Stromal cell of bone marrow (primary cell): Measurements from ENCODE around the gene MOAP1.
"Not testable (repeated sequence)": the region's sequence is repeated elsewhere in the genome, so short reads cannot be mapped to it uniquely, and the experiment has no call there.

Experiments
- DNase-seq: peaks from one replicate; pipeline ENCODE4 v3.0.0-alpha.2; 2012; ENCODE audit warnings: low read depth

Gene MOAP1, protein sequence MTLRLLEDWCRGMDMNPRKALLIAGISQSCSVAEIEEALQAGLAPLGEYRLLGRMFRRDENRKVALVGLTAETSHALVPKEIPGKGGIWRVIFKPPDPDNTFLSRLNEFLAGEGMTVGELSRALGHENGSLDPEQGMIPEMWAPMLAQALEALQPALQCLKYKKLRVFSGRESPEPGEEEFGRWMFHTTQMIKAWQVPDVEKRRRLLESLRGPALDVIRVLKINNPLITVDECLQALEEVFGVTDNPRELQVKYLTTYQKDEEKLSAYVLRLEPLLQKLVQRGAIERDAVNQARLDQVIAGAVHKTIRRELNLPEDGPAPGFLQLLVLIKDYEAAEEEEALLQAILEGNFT

GRCh38 chr14:93184391-93185348 lies at the start of gene MOAP1, which contains the start of gene LYSET:
Gene MOAP1 (minus strand): TSS chr14:93184897. CDS start chr14:93184242, 655 bp downstream.
Gene LYSET (plus strand): TSS chr14:93185317. CDS start chr14:93185406, 89 bp downstream.
- peak; percentile 64 for DNase-seq

DNA sequence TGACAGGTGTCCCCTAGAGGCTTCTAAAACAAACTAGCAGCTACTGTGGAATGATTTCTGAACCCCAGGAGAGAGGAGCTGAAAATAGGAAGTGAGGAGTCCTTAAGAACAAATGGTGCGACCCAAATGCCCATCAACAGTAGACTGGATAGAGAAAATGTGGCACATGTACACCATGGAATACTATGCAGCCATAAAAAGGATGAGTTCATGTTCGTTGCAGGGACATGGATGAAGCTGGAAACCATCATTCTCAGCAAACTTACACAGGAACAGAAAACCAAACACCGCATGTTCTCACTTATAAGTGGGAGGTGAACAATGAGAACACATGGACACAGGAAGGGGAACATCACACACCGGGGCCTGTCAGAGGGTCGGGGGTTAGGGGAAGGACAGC lies 48.4 kb upstream of the MOAP1 start:
- DNase-seq, result not testable (repeated sequence)

DNA sequence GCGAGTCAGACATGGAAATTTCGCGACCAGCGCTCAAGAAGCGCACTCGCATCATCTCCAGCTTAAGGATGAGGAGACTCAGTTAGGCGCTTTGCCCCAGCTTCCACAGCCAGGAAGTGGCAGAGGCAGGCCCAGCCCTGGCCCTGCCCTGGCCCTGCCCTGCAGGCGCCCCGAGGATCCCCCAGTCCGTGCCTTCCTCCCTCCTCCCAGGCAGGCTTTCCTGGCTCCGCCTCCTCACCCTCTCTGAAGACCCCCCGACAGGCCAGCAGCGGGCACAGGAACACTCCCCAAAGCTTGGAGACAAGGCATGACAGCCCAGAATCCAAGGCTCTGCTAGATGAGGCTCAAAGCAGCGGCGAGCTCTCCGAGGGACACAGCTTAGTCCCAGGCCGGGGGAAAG lies 47.5 kb upstream of the MOAP1 start:
- no peak for DNase-seq

DNA sequence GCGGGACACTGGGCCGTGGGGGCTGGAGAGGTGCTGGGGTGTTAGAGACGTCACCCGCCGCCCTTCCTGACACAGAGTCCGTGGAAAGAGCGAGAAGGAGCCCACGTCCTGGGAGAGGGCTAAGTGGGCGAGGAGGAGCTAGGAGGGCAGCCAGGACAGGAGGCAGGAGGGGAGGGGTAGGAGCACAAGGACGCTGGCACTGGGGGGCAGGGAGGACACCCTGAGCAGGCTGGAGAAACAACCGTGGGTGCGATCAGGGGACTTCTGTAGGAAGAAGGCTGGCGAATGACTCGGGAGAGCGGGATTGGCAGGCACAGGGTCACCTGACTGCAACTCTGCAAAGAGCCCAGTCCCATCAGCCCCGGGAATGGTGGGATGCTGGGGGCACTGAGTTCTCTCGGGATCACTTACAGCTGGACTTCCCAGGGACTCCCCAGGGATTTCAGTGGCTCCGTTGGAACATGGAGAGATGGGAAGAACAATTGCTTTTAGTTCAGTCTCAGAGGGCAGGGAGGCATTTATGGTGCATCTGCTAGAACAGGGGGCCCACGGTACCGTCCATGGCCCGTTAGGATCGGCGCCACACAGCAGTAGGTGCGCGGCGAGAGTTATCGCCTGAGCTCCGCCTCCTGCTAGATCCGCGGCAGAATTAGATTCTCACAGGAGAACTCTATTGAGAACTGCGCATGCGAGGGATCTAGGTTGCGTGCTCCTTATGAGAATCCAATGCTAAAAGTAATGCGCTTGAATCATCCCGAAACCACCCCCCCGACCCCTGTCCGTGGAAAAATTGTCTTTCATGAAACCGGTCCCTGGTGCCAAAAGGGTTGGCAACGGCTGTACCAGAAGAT lies 46.7 kb upstream of the MOAP1 start:
- DNase-seq, result no peak

GRCh38 chr14:93230539-93230938 lies 45.8 kb upstream of the MOAP1 start:
- no peak for DNase-seq

DNA sequence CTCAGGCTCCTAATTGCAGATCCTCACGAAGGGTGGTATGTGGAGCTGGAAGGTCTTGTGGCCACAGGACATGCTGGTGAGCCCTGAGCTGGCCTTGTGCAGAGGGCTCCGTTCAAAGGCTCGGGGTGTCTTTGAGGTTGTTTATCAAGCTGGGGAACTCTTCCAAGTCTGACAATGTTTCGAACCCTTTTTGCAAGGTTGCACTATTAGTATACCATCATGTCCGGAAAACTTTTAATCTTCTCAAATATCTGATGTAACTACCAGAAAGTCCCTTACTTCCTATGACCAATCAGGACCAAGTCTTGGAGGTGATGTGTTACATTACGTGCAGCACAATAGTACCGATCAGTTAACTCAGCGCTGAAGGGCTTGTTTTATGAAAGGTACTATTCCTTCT lies 43.9 kb upstream of the MOAP1 start:
- DNase-seq, result no peak

DNA sequence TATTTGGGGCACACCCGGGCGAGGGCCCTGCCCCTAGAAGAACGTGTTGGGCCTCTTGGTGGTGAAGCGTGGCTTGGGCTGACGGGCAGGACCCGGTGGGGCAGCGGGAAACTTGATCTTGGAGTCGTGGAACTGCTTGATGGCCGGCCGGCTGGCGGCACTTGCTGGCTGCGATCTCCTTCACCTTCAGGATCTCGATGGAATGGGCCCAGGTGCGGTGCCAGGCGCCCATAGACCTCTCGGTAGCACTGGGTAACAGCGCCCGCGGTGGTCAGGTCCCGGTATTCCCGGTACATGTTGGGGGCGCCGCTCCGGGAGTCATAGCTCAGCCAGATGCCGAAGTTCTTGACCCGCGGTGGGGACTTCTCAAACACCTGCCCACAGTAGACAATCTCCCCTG lies 38.9 kb upstream of the MOAP1 start:
- DNase-seq, result no peak

DNA sequence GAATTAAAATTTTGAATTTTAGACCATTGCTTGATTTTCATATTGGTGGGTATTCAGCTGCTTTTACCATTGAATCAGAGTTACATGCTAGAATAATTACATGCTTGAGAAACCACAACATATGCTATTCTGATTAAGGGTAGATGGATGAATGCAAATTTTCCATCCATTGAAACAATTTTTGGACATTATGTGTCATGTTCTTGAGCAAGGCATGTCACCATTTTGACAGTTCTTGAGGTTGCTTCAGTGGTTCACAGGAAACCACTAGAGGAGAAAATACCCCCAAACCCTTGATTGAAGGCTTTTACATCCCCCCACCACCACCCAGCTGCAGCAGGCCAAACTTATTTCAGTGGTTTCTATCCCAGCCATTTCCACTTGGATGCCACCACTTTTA lies 35.8 kb upstream of the MOAP1 start:
- no peak for DNase-seq

DNA sequence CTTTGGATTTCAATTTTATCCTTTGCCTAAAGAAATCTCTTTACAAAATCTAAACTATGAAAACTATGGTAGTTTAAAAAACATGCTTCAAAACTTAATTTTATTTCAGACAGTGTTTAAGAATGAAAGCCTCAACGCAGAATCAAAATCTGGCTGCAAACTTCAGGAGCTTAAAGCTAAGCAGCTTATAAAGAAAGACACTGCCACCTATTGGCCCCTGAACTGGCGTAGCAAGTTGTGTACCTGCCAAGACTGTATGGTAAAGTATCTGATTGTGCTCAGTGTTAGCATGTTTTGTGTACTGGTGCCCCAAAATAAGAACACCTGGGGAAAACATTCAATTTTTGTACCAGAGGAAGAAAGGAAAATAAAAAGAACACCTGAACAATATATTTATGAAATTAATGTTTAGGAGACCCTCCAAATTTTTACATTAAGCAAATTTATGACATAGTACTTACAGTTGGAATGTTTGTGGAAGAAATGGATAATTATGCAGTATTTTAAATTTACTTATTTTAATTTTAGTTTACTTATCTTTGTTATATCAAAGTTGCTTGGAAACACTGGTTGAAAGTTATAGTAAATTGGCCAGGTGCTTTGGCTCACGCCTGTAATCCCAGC lies 34.5 kb upstream of the MOAP1 start:
- DNase-seq, result no peak

DNA sequence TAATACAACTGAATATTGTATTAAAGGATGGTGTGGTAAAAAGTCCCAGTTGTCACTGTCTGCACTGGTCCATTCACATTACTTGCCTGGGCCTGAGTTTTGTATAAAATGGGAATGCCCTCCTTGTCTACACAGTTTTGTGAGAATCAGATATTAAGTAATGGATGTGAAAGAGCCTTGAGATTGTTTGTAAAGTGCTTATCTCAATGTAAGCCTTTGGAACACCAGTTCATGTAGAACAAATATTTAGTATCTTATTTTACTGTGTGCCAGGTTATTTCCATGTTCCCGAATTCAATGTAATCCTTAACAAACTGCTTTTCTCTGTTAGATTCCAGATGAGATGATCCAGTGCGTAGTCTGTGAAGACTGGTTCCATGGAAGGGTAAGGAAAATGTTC lies 29.9 kb upstream of the MOAP1 start:
- no peak for DNase-seq

DNA sequence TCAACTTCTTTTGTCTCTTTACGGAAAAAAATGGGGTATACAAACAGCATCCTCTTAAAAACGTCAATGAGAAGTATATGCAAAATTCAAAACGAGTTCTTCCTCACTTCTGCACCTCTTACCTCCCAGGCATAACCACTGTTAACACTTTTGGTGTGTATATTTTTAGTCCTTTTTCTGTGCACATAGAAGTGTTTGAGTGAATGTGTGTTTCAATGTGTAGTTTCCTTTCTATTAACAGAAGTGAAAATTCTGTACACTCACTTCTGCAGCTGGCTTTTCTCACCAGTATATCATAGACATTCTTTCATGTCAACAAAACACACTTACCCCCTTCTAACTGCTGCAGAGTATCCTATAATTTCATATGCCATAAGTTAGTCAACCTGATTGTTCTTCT lies 27.7 kb upstream of the MOAP1 start:
- DNase-seq, result no peak

- DNase-seq, result no peak
These were observed 23.0 kb upstream of the MOAP1 start for GRCh38 chr14:93207468-93208308.

GRCh38 chr14:93206793-93207467 lies 22.2 kb upstream of the MOAP1 start, which contains the start of the genes GON7 and UBR7:
Gene GON7 (minus strand): TSS chr14:93207065. CDS start chr14:93207037, 28 bp downstream.
Gene UBR7 (plus strand): TSS chr14:93207256. CDS start chr14:93207292, 36 bp downstream.
- DNase-seq, result peak; percentile 97

- no peak for DNase-seq
These were observed 16.5 kb upstream of the MOAP1 start for GRCh38 chr14:93201155-93201704.

GRCh38 chr14:93200553-93200952 lies 15.9 kb upstream of the MOAP1 start:
- no peak for DNase-seq

- no peak for DNase-seq
These were observed 14.3 kb upstream of the MOAP1 start for GRCh38 chr14:93199031-93199430.

- no peak for DNase-seq
These were observed 10.8 kb upstream of the MOAP1 start for GRCh38 chr14:93195316-93195999.

DNA sequence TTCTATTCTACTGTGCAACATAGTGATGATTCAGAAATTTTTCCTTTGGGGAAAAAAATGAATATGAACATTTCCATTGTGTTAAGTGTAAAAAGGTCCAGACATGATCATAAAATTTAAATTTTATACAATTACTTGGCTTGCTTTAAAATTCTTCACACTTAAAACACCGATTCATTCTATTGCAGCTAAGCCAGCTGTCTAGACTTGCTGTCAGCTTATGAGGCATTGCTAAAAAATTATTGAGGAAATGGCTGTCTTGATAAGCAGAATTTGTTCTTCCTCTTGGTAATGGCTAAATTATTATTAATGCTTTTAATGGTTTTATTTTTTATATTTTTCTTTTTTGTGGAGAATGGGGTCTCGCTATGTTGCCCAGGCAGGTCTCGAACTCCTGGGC lies 2.3 kb upstream of the MOAP1 start:
- no peak for DNase-seq

- DNase-seq, result no peak
These were observed 1.8 kb upstream of the MOAP1 start for GRCh38 chr14:93186466-93186865.
